OCI-LY7 (cell line): ENCODE results near the gene PTBP3.

Source experiments
- EZH2phosphoT487 ChIP-seq: fragments of 200-600 bp; sonication (generic); IDR thresholded peaks from 2 replicates; pipeline ENCODE4 v1.6.1; 2018; ENCODE audit warnings: low read depth, borderline replicate concordance, mild to moderate bottlenecking, mixed run types, antibody characterized with exemption, low read length, moderate library complexity, mixed read lengths
- TF ChIP-seq, protein P1 (sequence below): fragments of 200-600 bp; sonication (generic); conservative IDR thresholded peaks from 2 replicates; pipeline ENCODE4 v1.5.1; 2014; ENCODE audit warnings: mild to moderate bottlenecking, antibody characterized with exemption, low read length, moderate library complexity, mixed read lengths

- TF ChIP-seq, protein P1, sequence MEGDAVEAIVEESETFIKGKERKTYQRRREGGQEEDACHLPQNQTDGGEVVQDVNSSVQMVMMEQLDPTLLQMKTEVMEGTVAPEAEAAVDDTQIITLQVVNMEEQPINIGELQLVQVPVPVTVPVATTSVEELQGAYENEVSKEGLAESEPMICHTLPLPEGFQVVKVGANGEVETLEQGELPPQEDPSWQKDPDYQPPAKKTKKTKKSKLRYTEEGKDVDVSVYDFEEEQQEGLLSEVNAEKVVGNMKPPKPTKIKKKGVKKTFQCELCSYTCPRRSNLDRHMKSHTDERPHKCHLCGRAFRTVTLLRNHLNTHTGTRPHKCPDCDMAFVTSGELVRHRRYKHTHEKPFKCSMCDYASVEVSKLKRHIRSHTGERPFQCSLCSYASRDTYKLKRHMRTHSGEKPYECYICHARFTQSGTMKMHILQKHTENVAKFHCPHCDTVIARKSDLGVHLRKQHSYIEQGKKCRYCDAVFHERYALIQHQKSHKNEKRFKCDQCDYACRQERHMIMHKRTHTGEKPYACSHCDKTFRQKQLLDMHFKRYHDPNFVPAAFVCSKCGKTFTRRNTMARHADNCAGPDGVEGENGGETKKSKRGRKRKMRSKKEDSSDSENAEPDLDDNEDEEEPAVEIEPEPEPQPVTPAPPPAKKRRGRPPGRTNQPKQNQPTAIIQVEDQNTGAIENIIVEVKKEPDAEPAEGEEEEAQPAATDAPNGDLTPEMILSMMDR, result no peak
- no peak for TF ChIP-seq EZH2phosphoT487
These were observed 159.8 kb downstream of the PTBP3 start for GRCh38 chr9:112173489-112174221.
